Measurements from ENCODE around the gene TARDBP.
"Not testable (repeated sequence)": the region's sequence is repeated elsewhere in the genome, so short reads cannot be mapped to it uniquely, and the experiment has no call there.

TARDBP gene

DNA sequence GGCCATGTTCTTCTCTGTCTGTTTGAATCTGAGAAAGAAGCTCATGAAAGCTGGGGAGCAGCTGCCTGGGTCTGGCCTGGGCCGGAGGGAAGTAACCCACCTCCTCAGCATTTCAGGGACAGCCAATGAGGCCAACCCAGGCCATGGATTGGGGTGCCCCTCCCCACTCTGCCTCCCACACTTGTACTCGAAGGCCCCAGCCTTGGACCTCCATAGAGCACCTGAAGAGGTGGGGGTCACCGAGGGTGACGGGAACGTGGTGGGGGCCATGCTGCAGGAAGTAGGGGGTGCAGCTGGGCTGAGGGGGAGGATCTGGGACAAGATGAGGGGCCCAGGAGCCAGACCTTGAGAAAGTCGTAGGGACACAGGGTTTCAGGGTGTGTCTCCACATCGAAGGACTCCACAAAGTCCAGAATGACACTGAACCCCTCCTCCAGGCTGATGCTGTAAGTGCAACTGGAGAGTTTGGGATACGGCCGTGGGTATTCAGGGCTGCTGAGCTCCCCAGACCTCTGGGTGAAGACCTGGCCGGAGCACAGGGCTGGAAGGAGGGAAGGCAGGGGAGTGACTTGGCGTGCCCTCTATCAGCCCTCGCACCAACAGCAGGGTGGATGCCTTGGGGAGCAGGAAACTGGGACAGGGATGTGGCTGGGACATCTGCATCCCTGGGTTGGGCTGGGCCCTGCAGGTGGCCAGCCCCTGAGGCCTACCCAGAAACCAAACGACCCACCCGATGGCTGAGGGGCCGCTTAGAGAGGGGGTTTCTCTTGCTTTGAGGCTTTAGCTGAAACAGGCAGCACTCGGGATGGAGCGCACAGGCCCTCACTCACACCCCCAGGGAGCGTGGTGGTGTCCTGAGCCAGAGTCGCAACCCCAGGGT is 30.8 kb downstream of the TARDBP start:
- no peak for DNase-seq (ENCODE audit: low read depth)

GRCh38 chr1:11044086-11044848 is 31.8 kb downstream of the TARDBP start:
- no peak for DNase-seq (ENCODE audit: low read depth)

DNA sequence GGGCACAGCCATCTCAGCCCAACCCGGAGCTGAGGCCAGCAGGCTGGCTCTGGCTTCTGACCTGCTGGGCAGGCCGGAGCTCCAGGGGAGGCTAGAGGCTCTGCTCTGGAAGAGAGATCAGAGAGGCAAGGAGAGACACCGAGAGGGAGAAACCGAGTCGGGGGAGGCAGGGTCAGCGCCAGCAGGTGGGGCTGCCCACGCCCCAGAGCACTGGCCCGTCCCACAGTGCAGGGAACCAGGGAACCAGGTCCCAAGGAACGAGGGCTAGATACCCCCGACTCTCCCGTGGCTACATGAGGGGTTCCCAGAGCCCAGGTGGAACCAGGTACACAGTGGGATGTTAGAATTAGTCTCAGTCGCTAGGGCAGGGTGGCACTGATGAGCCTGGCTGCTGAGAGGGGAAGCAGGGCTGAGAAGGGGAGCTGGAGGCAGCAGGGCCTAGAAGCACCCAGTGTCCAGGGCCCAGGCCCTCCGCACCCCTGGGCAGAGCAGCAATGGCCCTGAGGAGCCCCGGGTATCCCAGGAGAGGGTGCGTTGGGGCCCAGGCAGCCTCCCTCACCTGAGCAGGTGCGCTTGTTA is 32.5 kb downstream of the TARDBP start:
- DNase-seq (ENCODE audit: low read depth): no peak

DNA sequence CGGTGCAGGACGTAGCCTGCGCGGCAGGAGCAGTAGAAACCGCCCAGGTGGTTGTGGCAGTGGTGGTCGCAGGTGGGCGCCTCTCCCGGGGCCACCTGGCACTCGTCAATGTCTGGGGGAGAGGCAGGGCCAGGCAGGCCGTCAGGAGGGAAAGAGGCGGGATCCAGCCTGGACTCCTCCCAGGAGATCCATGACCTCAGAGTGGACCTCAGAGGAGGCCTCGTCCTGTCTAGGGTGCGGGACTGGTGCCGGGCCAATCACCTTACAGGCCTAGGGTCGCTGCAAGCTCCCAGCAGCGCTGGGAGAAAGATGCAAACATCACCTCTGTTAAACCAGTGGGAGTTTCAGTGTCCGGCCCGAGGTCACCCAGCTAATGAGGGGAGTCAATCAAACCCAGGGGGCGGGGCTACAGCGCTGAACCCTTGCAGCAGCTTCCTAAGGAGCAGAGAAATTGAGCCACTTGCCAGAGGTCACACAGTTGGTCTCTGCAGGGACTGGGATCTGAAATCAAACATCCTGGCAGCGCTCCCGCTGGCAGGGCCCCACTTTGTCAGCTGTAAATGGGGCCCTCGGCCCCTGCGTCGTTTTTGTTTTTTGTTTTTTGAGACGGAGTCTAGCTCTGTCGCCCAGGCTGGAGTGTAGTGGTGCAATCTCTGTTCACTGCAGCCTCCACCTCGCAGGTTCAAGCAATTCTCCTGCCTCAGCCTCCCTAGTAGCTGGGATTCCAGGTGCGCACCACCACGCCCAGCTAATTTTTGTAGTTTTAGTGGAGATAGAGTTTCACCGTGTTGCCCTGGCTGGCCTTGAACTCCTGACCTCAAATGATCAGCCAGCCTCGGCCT is 33.2 kb downstream of the TARDBP start:
- DNase-seq (ENCODE audit: low read depth): no peak

GRCh38 chr1:11046270-11046566 is 33.8 kb downstream of the TARDBP start:
- DNase-seq (ENCODE audit: low read depth): no peak

- DNase-seq (ENCODE audit: low read depth): no peak
These were observed 34.3 kb downstream of the TARDBP start, which contains the start of gene MASP2 for GRCh38 chr1:11046625-11047365. Gene MASP2, minus strand, starts transcription at chr1:11047239. Its CDS starts 32 bp downstream, at chr1:11047207.

DNA sequence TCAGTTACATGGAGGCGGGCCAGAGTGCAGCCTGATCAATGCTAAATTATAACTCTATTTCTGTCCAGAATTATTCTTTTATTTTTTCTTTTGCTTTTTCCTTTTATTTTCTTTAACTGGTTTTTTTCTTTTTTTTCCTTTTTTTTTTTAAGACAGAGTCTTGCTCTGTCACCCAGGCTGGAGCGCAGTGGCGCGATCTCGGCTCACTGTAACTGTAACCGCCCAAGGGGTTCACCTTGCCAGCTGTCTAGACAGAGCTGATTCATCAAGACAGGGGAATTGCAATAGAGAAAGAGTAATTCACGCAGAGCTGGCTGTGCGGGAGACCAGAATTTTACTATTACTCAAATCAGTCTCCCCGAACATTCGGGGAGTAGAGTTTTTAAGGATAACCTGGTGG is 38.7 kb downstream of the TARDBP start:
- not testable (repeated sequence) for DNase-seq (ENCODE audit: low read depth)

DNA sequence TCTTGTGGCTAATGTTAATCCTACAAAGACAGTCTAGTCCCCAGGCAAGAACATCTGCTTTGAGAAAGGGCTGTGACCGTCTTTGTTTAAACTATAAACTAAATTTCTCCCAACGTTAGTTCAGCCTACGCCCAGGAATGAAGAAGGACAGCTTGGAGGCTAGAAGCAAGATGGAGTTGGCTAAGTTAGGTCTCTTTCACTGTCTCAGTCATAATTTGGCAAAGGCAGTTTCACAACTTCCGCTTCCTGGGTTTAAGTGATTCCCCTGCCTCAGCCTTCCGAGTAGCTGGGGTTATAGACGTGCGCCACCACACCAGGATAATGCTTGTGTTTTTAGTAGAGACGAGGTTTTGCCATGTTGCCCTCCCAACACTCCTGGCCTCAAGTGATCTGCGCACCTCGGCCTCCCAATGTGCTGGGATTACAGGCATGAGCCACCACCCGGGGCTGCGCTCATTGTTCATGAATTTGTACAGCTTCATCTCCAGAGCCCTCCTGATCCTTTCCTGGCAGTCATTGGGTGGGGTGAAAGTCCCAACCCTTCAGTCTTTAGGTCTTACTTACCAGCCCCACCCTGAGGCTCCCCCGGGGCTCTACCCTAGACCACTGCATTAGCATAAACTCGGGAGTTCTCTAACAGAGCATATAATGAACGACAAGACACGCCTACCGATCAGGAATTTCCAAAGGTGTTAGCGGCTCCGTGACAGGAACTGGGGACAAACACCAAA is 39.5 kb downstream of the TARDBP start:
- no peak for DNase-seq (ENCODE audit: low read depth)

DNA sequence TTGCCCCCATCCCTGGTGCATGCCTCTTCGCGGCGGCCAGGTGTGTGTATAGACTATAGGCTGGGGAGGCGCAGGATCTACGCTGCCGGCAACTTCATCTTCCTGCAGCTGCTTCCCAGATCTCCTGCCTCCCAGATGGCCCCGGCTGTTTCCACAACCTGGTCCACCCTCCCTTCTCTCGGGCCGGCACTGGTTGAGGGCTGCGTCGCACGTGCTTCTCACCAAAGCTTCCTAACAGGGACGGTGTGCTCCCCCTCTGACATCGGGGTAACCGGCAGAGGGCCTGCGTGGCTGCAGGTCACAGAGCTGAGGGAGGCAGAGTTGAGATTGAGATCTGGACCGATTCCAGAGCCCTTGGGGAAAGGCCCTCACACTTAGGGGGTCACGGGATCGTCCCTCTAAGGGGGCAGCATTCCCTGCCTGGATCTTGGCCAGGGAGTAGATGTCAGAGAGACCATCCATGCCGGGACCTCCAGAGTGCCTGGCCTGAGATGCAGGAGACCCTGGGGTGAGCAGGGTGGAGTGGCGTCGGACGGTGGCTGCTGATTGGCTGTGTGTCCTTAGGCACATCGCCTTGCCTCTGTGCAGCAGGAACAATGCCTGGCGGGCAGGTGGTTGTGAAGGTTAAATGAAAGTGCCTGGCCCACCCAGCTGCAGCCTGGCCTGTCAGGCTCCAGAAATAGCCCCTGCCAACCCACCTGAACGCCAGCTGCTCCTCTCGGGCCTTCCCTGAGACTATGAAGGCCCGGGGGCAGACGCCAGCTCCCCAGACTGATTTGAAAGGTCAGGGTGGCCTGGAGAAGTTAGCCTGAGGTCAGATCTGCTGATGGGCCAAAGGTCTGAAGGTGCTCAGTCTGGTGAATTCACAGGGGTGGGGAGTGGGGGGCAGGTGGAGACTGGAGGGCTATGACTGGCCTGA is 40.6 kb downstream of the TARDBP start:
- no peak for DNase-seq (ENCODE audit: low read depth)

GRCh38 chr1:11053758-11054137 is 41.3 kb downstream of the TARDBP start:
- no peak for DNase-seq (ENCODE audit: low read depth)

DNA sequence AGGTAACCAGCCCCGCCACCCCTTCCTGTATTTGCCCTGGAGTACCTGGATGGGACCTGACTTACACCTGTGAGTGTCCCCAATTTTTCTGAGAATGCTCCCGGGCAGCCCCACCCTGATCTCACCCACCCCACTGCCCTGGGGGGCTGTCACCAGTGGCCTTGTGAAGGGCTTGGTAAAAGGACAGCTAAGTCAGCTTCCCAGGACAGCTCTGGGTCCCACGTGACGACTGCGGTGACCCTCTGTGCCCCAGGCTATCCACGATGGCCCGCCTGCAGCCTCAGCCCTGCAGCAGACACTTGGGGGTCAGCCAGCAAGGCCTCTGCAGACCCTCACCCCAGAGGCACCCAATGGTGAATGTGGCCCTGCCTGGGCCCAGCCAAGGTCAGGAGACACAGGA is 41.7 kb downstream of the TARDBP start:
- no peak for DNase-seq (ENCODE audit: low read depth)

DNA sequence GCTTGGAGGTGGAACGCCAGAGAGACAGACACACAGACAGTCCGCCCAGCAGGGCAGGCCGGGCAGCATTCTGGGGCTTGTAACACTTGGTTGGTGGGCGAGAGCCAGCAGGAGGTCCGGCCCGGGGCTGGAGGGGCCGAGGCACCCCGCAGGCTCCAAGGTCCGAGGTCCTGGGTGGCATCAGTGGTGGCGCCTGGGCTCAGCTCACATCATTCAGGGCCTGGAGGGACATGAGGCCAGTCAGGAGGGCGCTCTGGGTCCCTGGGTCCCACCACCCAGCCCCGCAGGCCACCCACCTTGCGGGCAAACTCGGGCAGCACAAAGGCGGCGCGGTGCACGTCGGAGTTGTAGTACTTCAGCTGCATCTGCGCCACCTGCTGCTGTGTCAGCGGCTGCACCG is 42.2 kb downstream of the TARDBP start:
- DNase-seq (ENCODE audit: low read depth): no peak

DNA sequence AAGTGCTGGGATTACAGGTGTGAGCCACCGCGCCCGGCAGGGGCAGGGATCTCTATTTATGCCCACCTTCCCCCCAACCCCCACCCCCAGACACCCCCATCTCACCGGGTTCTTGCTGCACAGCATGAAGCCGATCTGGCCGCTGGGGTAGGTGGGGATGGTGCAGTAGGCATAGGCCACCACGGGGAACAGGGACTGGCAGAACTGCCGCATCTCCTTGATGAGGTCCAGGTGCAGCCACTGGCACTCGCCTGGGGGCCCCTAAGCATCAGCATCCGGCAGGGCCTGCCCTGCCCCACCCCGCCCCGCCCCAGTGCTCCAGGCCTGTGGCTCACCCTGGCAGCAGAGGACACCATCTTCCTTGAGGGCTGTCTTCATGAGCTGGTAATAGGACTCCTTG is 43.2 kb downstream of the TARDBP start:
- DNase-seq (ENCODE audit: low read depth): no peak

- no peak for DNase-seq (ENCODE audit: low read depth)
These were observed 44.0 kb downstream of the TARDBP start for GRCh38 chr1:11056504-11056903.

DNA sequence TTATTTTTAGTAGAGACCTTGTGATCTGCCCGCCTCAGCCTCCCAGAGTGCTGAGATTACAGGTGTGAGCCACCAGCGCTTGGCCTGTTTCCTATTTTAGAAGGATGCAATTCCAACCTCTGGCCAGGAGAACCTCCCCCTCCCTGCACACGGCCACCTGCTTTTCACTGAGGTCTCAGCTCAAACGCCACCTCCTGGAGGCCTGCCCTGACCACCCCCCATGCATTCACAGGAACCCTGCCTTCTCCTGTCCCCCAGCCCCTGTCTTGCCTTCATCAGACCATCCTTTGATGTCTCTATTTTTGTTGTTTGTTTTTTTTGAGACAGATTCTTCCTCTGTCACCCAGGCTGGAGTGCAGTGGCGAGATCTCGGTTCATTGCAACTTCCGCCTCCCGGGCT is 45.0 kb downstream of the TARDBP start:
- DNase-seq (ENCODE audit: low read depth): no peak

- no peak for DNase-seq (ENCODE audit: low read depth)
These were observed 45.6 kb downstream of the TARDBP start for GRCh38 chr1:11058026-11058425.

DNA sequence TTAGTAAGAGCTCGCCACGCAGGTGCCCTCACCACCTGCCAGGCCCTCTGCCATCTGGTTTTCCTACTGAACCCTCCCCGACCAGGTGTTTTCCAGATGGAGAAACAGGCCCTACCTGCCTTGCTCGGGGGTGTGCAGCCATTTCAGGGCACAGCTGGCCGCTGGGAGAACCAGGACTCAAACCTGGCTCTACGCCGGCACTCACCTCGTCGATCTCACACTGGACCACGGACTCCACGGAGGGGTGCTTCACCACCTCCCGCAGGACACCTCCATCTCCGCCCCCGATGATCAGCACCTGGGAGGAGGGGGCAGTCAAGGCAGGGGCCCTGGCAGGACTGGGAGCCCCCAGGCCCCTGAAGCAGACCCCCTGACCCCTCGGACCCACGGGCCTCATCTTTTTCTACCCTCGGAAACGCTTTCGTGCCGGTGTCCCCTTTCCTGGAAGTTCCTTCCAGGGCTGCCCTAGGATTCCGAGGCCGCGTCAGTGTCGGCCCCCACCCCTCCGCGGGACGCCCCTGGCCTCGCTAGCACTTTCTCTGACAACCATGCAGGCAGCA is 46.2 kb downstream of the TARDBP start:
- DNase-seq (ENCODE audit: low read depth): no peak

DNA sequence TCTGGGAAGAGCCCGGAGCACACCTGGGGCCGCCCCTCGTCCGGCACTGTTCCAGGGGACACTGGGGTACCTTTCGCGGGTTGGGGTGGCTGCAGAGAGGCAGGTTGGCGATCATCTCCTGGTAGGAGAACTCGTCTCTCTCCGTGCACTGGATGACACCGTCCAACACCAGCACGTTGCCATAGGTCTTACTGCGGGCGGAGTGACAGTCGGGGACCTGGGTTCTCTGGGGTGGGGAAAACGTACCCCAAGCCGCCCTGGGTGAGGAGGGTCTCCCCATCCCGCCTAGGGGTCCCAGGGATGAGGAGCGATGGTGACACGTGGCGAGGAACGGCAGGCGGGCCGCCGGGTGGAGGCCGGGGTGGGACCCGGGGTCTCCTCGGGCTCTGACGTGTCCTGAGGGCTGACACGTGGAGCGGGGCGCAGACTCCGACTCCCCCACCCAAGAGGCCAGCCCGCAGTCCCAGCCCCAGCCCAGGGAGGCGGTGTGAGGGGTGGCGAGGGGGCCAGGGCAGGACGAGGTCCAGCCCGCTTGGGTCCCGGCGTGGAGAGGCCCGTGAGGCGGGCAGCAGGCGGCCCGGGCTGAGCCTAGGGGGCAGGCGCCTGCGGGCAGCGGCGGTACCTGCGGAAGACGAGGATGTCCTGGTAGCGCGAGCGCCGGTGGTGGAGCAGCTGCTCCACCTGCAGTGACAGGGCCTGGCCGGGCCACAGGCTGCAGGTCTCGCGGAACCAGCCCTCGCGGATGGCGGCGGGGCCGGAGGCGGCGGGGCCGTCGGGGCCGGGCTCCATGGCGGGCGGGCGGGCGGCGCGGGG is 46.9 kb downstream of the TARDBP start:
- DNase-seq (ENCODE audit: low read depth): no peak

All from stimulated activated CD8-positive, alpha-beta memory T cell treated with anti-CD3 and anti-CD28 coated beads, Interleukin-12 subunit alpha, Interleukin-12 subunit beta, amount 100 ng/mL, for 1 hour (primary cell).